Measurements from ENCODE around the gene PARVB.

- TF ChIP-seq, protein P1, sequence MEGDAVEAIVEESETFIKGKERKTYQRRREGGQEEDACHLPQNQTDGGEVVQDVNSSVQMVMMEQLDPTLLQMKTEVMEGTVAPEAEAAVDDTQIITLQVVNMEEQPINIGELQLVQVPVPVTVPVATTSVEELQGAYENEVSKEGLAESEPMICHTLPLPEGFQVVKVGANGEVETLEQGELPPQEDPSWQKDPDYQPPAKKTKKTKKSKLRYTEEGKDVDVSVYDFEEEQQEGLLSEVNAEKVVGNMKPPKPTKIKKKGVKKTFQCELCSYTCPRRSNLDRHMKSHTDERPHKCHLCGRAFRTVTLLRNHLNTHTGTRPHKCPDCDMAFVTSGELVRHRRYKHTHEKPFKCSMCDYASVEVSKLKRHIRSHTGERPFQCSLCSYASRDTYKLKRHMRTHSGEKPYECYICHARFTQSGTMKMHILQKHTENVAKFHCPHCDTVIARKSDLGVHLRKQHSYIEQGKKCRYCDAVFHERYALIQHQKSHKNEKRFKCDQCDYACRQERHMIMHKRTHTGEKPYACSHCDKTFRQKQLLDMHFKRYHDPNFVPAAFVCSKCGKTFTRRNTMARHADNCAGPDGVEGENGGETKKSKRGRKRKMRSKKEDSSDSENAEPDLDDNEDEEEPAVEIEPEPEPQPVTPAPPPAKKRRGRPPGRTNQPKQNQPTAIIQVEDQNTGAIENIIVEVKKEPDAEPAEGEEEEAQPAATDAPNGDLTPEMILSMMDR (IDR thresholded peaks at IDR 0.05): no peak
- TF ChIP-seq POLR2A (IDR thresholded peaks at IDR 0.05): no peak
Measured at GRCh38 chr22:44181912-44182587, 157.9 kb downstream of the PARVB start.

Data from uterus (tissue), 2 donors.